Activated CD4-positive, alpha-beta T cell treated with anti-CD3 and anti-CD28 coated beads, Interleukin-2, amount 50 U/mL, for 1 hour (primary cell): ENCODE measurements around the gene SMAD5.

Source experiments
- DNase-seq: peaks from one replicate; pipeline ENCODE4 v3.0.0-alpha.2; 2020

Gene SMAD5

GRCh38 chr5:136200130-136200529 is 67.5 kb downstream of the SMAD5 start:
- no peak for DNase-seq

GRCh38 chr5:136200761-136201160 is 68.1 kb downstream of the SMAD5 start:
- no peak for DNase-seq

- DNase-seq, result no peak
These were observed 69.2 kb downstream of the SMAD5 start for GRCh38 chr5:136201870-136202269.

- DNase-seq, result no peak
These were observed 70.0 kb downstream of the SMAD5 start for GRCh38 chr5:136202469-136203205.

GRCh38 chr5:136203303-136203922 is 70.8 kb downstream of the SMAD5 start:
- DNase-seq, result no peak

GRCh38 chr5:136205061-136205702 is 72.5 kb downstream of the SMAD5 start:
- DNase-seq, result no peak

- no peak for DNase-seq
These were observed 73.3 kb downstream of the SMAD5 start for GRCh38 chr5:136205941-136206340.

GRCh38 chr5:136206361-136206760 is 73.7 kb downstream of the SMAD5 start:
- DNase-seq, result no peak

- no peak for DNase-seq
These were observed 75.0 kb downstream of the SMAD5 start for GRCh38 chr5:136207631-136208030.

- no peak for DNase-seq
These were observed 76.3 kb downstream of the SMAD5 start for GRCh38 chr5:136208916-136209315.

- DNase-seq, result no peak
These were observed 76.8 kb downstream of the SMAD5 start for GRCh38 chr5:136209346-136209910.

- DNase-seq, result no peak
These were observed 77.6 kb downstream of the SMAD5 start for GRCh38 chr5:136210259-136210658.

- no peak for DNase-seq
These were observed 78.8 kb downstream of the SMAD5 start for GRCh38 chr5:136211282-136212040.

- DNase-seq, result peak; percentile 40
These were observed 79.6 kb downstream of the SMAD5 start for GRCh38 chr5:136212252-136212721.

- no peak for DNase-seq
These were observed 81.4 kb downstream of the SMAD5 start for GRCh38 chr5:136213919-136214493.

GRCh38 chr5:136215812-136216211 is 83.2 kb downstream of the SMAD5 start:
- DNase-seq, result no peak

GRCh38 chr5:136216230-136216629 is 83.6 kb downstream of the SMAD5 start:
- DNase-seq, result no peak

GRCh38 chr5:136221340-136221739 is 88.7 kb downstream of the SMAD5 start:
- no peak for DNase-seq

GRCh38 chr5:136222580-136223235 is 90.1 kb downstream of the SMAD5 start:
- DNase-seq, result no peak

- DNase-seq, result no peak
These were observed 93.2 kb downstream of the SMAD5 start for GRCh38 chr5:136225796-136226195.

GRCh38 chr5:136226401-136226800 is 93.8 kb downstream of the SMAD5 start:
- no peak for DNase-seq
